ENCODE measurements around the gene AGAP3.
A peak's percentile ranks its signal among the peaks of the same experiment; 100 is the strongest.

The AGAP3 gene

DNA sequence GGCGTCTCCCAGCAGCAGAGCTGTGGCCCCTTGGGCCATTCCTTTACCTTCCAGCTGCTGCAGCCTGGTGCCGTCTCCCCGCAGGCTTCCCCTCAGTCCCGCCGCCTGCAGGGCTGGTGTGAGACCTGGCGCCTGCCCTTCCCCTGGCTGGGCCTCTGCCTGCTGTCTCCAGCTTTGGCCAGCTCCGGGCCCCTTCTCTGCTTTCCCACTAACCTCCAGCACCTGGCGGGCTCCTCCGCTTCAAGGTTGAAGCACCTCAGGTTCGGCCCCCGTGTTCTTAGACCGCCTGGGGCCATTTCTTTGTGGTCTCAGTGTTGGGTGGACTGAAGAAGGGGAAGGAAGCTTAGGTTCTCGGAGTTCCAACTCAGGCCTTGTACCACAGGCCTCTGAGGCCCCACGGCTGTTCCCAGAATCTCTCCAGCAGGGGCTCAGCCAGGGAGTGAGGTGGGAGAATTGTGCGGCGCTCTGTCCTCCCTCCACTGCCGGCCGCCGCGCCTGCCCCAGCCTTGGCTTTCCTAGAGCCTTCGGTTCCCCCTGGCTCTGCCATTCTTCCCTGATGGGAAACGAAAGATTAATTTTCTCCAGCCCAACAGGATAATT lies 50.9 kb downstream of the AGAP3 start:
- Mint-ChIP-seq H3K27ac (no peak overlapping the region), H3K36me3 (no peaks in the 10 kb centered on the region), H3K27me3 (no peaks in the 10 kb centered on the region), H3K9me3 (no peaks in the 10 kb centered on the region), H3K4me1 (no peaks in the 10 kb centered on the region), H3K4me3 (no peak overlapping the region)
- peak; percentile 19 for DNase-seq
- CTCF ChIA-PET: no interaction called here

GRCh38 chr7:151137791-151138152 lies 51.5 kb downstream of the AGAP3 start:
- H3K4me1 Mint-ChIP-seq: no peaks in the 10 kb centered on the region
- DNase-seq: peak; percentile 8
- CTCF ChIA-PET: no interaction called here

DNA sequence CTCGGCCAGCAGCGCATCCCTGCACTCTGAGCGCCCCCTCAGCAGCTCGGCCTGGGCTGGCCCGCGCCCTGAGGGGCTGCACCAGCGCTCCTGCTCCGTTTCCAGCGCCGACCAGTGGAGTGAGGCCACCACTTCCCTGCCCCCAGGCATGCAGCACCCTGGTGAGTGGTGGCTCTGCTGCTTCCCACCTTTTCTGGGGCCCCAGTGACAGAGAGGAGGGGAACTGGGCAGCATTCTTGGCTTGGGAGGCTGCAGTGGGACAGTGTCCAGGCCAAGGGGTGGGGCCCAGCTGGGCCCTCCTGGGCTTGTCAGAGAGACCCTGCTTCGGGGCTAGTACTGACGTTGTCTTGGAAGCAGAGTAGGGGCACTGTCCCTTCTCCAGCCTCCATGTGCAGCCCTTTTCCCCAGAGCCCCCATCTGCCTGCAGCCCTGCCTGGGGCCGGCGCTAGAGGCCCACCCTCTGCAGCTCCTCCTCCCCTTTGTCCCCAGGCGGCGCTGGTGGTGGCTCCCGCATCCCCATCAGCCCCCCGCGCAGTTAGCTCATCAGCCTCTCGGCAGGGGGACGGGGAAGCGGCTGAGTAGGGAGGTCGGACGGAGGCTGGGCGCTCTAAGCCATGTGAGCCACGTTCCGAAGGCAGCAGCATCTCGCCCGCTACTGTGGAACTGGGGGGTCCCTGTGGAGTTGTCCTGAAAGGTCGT lies 52.0 kb downstream of the AGAP3 start:
- no peak overlapping the region for H3K27ac Mint-ChIP-seq
- CTCF ChIA-PET: interaction anchor here (1.2 to 2.3 kb wide), 2 partner anchors 31 to 106 kb away, joined by 4 to 5 read pairs; no protein-coding TSS in a partner anchor
- H3K36me3 Mint-ChIP-seq: no peaks in the 10 kb centered on the region
- DNase-seq: peak; percentile 17
- no peaks in the 10 kb centered on the region for H3K4me1 Mint-ChIP-seq
- no peaks in the 10 kb centered on the region for H3K27me3 Mint-ChIP-seq
- H3K9me3 Mint-ChIP-seq: no peaks in the 10 kb centered on the region
- H3K4me3 Mint-ChIP-seq: no peak overlapping the region

More at GRCh38 chr7:151137791-151138152, 51.5 kb downstream of the AGAP3 start:
- Mint-ChIP-seq H3K36me3 (no peaks in the 10 kb centered on the region), H3K27me3 (no peaks in the 10 kb centered on the region), H3K4me3 (no peak overlapping the region), H3K27ac (no peak overlapping the region), H3K9me3 (no peaks in the 10 kb centered on the region)

GRCh38 chr7:151139071-151139790 lies 53.0 kb downstream of the AGAP3 start:
- Mint-ChIP-seq H3K27ac (no peak overlapping the region), H3K27me3 (no peaks in the 10 kb centered on the region), H3K9me3 (no peaks in the 10 kb centered on the region), H3K36me3 (no peaks in the 10 kb centered on the region), H3K4me3 (no peak overlapping the region), H3K4me1 (no peaks in the 10 kb centered on the region)
- CTCF ChIA-PET: interaction anchor here (0.6 to 2.3 kb wide), 4 partner anchors 16 to 105 kb away, joined by 3 to 5 read pairs (median 4); no protein-coding TSS in a partner anchor
- DNase-seq: peak; percentile 8

DNA sequence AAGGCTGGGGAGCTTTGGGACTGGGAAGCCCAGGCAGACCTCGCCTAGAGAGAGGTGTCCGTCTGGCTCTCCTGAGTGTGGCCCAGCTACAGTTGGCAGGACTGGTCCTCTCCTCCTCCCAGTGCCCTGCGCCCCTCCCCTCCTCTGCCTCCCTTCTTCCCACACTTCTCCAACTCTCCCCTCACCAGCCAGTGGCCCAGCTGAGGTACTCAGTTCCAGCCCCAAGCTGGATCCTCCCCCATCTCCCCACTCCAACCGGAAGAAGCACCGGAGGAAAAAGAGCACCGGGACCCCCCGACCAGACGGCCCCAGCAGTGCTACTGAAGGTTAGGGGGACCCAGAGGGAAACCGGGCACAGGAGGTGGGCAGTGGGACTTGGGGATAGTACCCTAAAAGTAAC lies 53.5 kb downstream of the AGAP3 start:
- DNase-seq: peak; percentile 15
- Mint-ChIP-seq H3K27me3 (no peaks in the 10 kb centered on the region), H3K4me3 (no peak overlapping the region), H3K36me3 (no peaks in the 10 kb centered on the region), H3K4me1 (no peaks in the 10 kb centered on the region), H3K9me3 (no peaks in the 10 kb centered on the region), H3K27ac (no peak overlapping the region)
- CTCF ChIA-PET: interaction anchor here (0.6 to 2.3 kb wide), 5 partner anchors 16 to 105 kb away, joined by 3 to 5 read pairs (median 3); no protein-coding TSS in a partner anchor

DNA sequence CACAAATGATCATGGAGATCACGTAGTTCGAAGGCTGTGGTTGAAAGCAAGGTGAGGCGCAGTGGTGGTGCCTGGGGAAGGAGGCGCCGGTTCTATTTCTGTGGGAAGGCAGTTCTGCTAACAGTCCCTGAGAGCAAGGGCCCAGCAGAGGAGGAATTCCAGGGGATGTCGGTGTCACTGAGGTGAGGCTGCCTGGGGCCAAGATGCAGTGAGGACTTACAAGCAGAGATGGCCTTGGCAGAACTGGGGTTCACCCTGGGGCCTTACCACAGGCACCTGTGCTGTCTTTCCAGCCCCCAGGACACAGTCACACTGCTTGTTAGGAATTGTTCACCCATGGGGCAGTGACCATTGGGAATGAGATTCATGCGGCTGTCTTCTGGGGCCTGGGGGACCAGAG lies 54.6 kb downstream of the AGAP3 start:
- CTCF ChIA-PET: interaction anchor here (1.1 to 2.3 kb wide), 3 partner anchors 17 to 103 kb away, joined by 3 to 5 read pairs (median 3); no protein-coding TSS in a partner anchor
- H3K36me3 Mint-ChIP-seq: no peaks in the 10 kb centered on the region
- no peaks in the 10 kb centered on the region for H3K4me1 Mint-ChIP-seq
- H3K27me3 Mint-ChIP-seq: no peaks in the 10 kb centered on the region
- no peak overlapping the region for H3K27ac Mint-ChIP-seq
- peak; percentile 1 for DNase-seq
- no peak overlapping the region for H3K4me3 Mint-ChIP-seq
- H3K9me3 Mint-ChIP-seq: no peaks in the 10 kb centered on the region

- peak; percentile 19 for DNase-seq
- H3K27me3 Mint-ChIP-seq: peaks cover 4% of the 10 kb centered on the region
- H3K27ac Mint-ChIP-seq: no peak overlapping the region
- no peaks in the 10 kb centered on the region for H3K4me1 Mint-ChIP-seq
- CTCF ChIA-PET: interaction anchor here (1.1 to 1.6 kb wide), 2 partner anchors 17 to 103 kb away, joined by 3 read pairs; no protein-coding TSS in a partner anchor
- H3K36me3 Mint-ChIP-seq: no peaks in the 10 kb centered on the region
- H3K4me3 Mint-ChIP-seq: no peak overlapping the region
- H3K9me3 Mint-ChIP-seq: no peaks in the 10 kb centered on the region
These were observed 55.1 kb downstream of the AGAP3 start for GRCh38 chr7:151141311-151141854.

- peak; percentile 16 for DNase-seq
- peaks cover 11% of the 10 kb centered on the region for H3K27me3 Mint-ChIP-seq
- no peaks in the 10 kb centered on the region for H3K9me3 Mint-ChIP-seq
- no peak overlapping the region for H3K27ac Mint-ChIP-seq
- no peaks in the 10 kb centered on the region for H3K36me3 Mint-ChIP-seq
- no peaks in the 10 kb centered on the region for H3K4me1 Mint-ChIP-seq
- no peak overlapping the region for H3K4me3 Mint-ChIP-seq
- CTCF ChIA-PET: interaction anchor here (1.1 to 1.4 kb wide), 2 partner anchors 18 kb away, joined by 3 to 4 read pairs; no protein-coding TSS in a partner anchor
These were observed 55.8 kb downstream of the AGAP3 start for GRCh38 chr7:151141855-151142685.

- H3K9me3 Mint-ChIP-seq: no peaks in the 10 kb centered on the region
- peak; percentile 10 for DNase-seq
- CTCF ChIA-PET: interaction anchor here (1.4 kb wide), 1 partner anchor 19 kb away, joined by 4 read pairs; no protein-coding TSS in a partner anchor
- no peak overlapping the region for H3K4me3 Mint-ChIP-seq
- no peaks in the 10 kb centered on the region for H3K36me3 Mint-ChIP-seq
- peaks cover 16% of the 10 kb centered on the region for H3K27me3 Mint-ChIP-seq
- H3K4me1 Mint-ChIP-seq: no peaks in the 10 kb centered on the region
- no peak overlapping the region for H3K27ac Mint-ChIP-seq
These were observed 56.4 kb downstream of the AGAP3 start for GRCh38 chr7:151142686-151143040.

GRCh38 chr7:151143261-151144015 lies 57.2 kb downstream of the AGAP3 start:
- H3K4me3 Mint-ChIP-seq: no peak overlapping the region
- CTCF ChIA-PET: interaction anchor here (1.3 to 1.4 kb wide), 2 partner anchors 11 to 19 kb away, joined by 3 to 4 read pairs; no protein-coding TSS in a partner anchor
- H3K27me3 Mint-ChIP-seq: peaks cover 24% of the 10 kb centered on the region
- H3K27ac Mint-ChIP-seq: no peak overlapping the region
- no peaks in the 10 kb centered on the region for H3K36me3 Mint-ChIP-seq
- DNase-seq: peak; percentile 13
- no peaks in the 10 kb centered on the region for H3K9me3 Mint-ChIP-seq
- no peaks in the 10 kb centered on the region for H3K4me1 Mint-ChIP-seq

DNA sequence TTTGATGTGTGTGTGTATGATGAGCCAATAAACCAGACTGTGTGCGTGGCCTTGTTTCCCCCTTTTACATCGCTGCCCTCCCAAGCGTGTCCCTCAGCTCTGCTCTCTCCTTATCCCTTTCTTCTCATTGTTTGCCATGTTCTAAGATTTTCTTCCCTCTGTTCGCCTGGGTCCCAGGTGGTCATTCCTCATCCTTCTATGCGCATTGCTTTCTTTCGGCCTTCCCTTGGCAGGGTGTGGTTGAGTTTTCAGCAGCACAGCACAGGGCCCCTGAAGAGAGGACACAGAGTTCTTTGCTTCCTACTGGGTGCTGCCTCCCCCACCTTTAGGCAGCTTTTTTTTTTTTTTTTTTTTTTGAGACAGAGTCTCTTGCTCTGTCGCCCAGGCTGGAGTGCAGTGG lies 58.1 kb downstream of the AGAP3 start:
- H3K36me3 Mint-ChIP-seq: no peaks in the 10 kb centered on the region
- H3K27me3 Mint-ChIP-seq: peaks cover 33% of the 10 kb centered on the region
- DNase-seq: no peak
- H3K4me1 Mint-ChIP-seq: no peaks in the 10 kb centered on the region
- no peak overlapping the region for H3K27ac Mint-ChIP-seq
- no peaks in the 10 kb centered on the region for H3K9me3 Mint-ChIP-seq
- H3K4me3 Mint-ChIP-seq: no peak overlapping the region
- CTCF ChIA-PET: interaction anchor here (1.3 kb wide), 1 partner anchor 10 kb away, joined by 3 read pairs; no protein-coding TSS in a partner anchor

GRCh38 chr7:151146761-151147160 lies 60.5 kb downstream of the AGAP3 start:
- Mint-ChIP-seq H3K4me3 (no peak overlapping the region), H3K27me3 (peaks cover 39% of the 10 kb centered on the region), H3K4me1 (no peaks in the 10 kb centered on the region), H3K27ac (no peak overlapping the region), H3K9me3 (no peaks in the 10 kb centered on the region), H3K36me3 (no peaks in the 10 kb centered on the region)
- CTCF ChIA-PET: interaction anchor here (0.7 to 1.4 kb wide), 4 partner anchors 21 to 97 kb away, joined by 3 to 4 read pairs (median 3); no protein-coding TSS in a partner anchor
- DNase-seq: peak; percentile 11

Measured in activated naive CD4-positive, alpha-beta T cell treated with anti-CD3 and anti-CD28 coated beads, Interleukin-2, amount 10 ng/mL, durations not matched to agents 7 days and 5 days (primary cell).